Osteocyte (in vitro differentiated cells): Measurements from ENCODE around the gene CD300C. TPM values are rescaled to one million over a fixed set of nuclear protein-coding genes. Genes with fewer than 3 reads are reported as not detected.

ENCODE experiments used
- DNase-seq: peaks from one replicate; pipeline ENCODE4 v3.0.0; 2021; ENCODE audit warnings: mixed read lengths; ENCODE audit not compliant: unreplicated experiment; ENCODE audit errors: extremely low spot score
- H3K27ac Mint-ChIP-seq: one replicate; pipeline ENCODE4 v1.8.0; 2021; ENCODE audit warnings: mild to moderate bottlenecking, mixed read lengths; ENCODE audit not compliant: unreplicated experiment
- H3K27me3 Mint-ChIP-seq: one replicate; pipeline ENCODE4 v1.8.0; 2021; ENCODE audit warnings: mixed read lengths; ENCODE audit not compliant: unreplicated experiment
- H3K36me3 Mint-ChIP-seq: one replicate; pipeline ENCODE4 v1.8.0; 2021; ENCODE audit warnings: mixed read lengths; ENCODE audit not compliant: unreplicated experiment
- H3K4me1 Mint-ChIP-seq: one replicate; pipeline ENCODE4 v1.8.0; 2021; ENCODE audit warnings: mixed read lengths; ENCODE audit not compliant: unreplicated experiment
- H3K4me3 Mint-ChIP-seq: one replicate; pipeline ENCODE4 v1.8.0; 2021; ENCODE audit warnings: mild to moderate bottlenecking, moderate library complexity, mixed read lengths; ENCODE audit not compliant: unreplicated experiment
- H3K9me3 Mint-ChIP-seq: one replicate; pipeline ENCODE4 v1.8.0; 2021; ENCODE audit warnings: mixed read lengths; ENCODE audit not compliant: unreplicated experiment
- CTCF ChIP-seq: fragments of 200-600 bp; sonication (generic); IDR thresholded peaks from 2 replicates; pipeline ENCODE4 v1.5.0; 2021; ENCODE audit warnings: antibody characterized with exemption, mild to moderate bottlenecking, moderate library complexity
- total RNA-seq: library from RNA; stranded (reverse); gene quantifications from 2 replicates; pipeline ENCODE4 v1.2.1, GENCODE V29; 2021

CD300C gene
- total RNA-seq, 1 donor from 2014 or later: not detected

GRCh38 chr17:74567397-74567796 is 21.5 kb upstream of the CD300C start, which contains the start of gene CD300H:
Gene CD300H, minus strand, starts transcription at chr17:74567509.
- H3K36me3 Mint-ChIP-seq: no peaks in the 10 kb centered on the region
- no peak for DNase-seq
- TF ChIP-seq CTCF: no peak
- peaks cover 4% of the 10 kb centered on the region for H3K4me1 Mint-ChIP-seq
- H3K9me3 Mint-ChIP-seq: peaks cover 5% of the 10 kb centered on the region
- peaks cover 4% of the 10 kb centered on the region for H3K27me3 Mint-ChIP-seq
- H3K4me3 Mint-ChIP-seq: no peak within 1 kb of the TSS
- no peak within 1 kb of the TSS for H3K27ac Mint-ChIP-seq

GRCh38 chr17:74566132-74566753 is 20.3 kb upstream of the CD300C start:
- H3K9me3 Mint-ChIP-seq: peaks cover 5% of the 10 kb centered on the region
- peaks cover 6% of the 10 kb centered on the region for H3K27me3 Mint-ChIP-seq
- H3K36me3 Mint-ChIP-seq: no peaks in the 10 kb centered on the region
- H3K27ac Mint-ChIP-seq: no peak overlapping the region
- H3K4me1 Mint-ChIP-seq: peaks cover 4% of the 10 kb centered on the region
- peak; percentile 50 for TF ChIP-seq CTCF
- no peak overlapping the region for H3K4me3 Mint-ChIP-seq
- DNase-seq: no peak

GRCh38 chr17:74565126-74565525 is 19.2 kb upstream of the CD300C start:
- no peak overlapping the region for H3K27ac Mint-ChIP-seq
- no peak for TF ChIP-seq CTCF
- H3K4me1 Mint-ChIP-seq: peaks cover 4% of the 10 kb centered on the region
- H3K4me3 Mint-ChIP-seq: no peak overlapping the region
- H3K27me3 Mint-ChIP-seq: peaks cover 9% of the 10 kb centered on the region
- DNase-seq: no peak
- peaks cover 5% of the 10 kb centered on the region for H3K9me3 Mint-ChIP-seq
- no peaks in the 10 kb centered on the region for H3K36me3 Mint-ChIP-seq

GRCh38 chr17:74563358-74563757 is 17.4 kb upstream of the CD300C start:
- DNase-seq: no peak
- Mint-ChIP-seq H3K27me3 (peaks cover 12% of the 10 kb centered on the region), H3K4me3 (no peak overlapping the region), H3K9me3 (peaks cover 5% of the 10 kb centered on the region), H3K4me1 (no peaks in the 10 kb centered on the region), H3K27ac (no peak overlapping the region), H3K36me3 (no peaks in the 10 kb centered on the region)
- TF ChIP-seq CTCF: no peak

- peaks cover 12% of the 10 kb centered on the region for H3K27me3 Mint-ChIP-seq
- no peak for TF ChIP-seq CTCF
- no peaks in the 10 kb centered on the region for H3K4me1 Mint-ChIP-seq
- H3K4me3 Mint-ChIP-seq: no peak overlapping the region
- no peak for DNase-seq
- no peak overlapping the region for H3K27ac Mint-ChIP-seq
- H3K9me3 Mint-ChIP-seq: peaks cover 5% of the 10 kb centered on the region
- no peaks in the 10 kb centered on the region for H3K36me3 Mint-ChIP-seq
These were observed 15.7 kb upstream of the CD300C start for GRCh38 chr17:74561586-74561985.
